Measurements from ENCODE around the gene CAMTA1. TPM values are rescaled to one million over a fixed set of nuclear protein-coding genes. Genes with fewer than 3 reads are reported as not detected.

Gene CAMTA1
- total RNA-seq, 1 donor from 2014 or later, result 99.0 TPM

GRCh38 chr1:6939363-6939762 is 154.1 kb downstream of the CAMTA1 start:
- DNase-seq (ENCODE audit: low spot score, unreplicated experiment), result no peak
- Mint-ChIP-seq H3K9me3 (ENCODE audit: low read depth) (no peaks in the 10 kb centered on the region), H3K36me3 (ENCODE audit: insufficient read depth) (no peaks in the 10 kb centered on the region), H3K4me1 (ENCODE audit: low read depth) (no peaks in the 10 kb centered on the region), H3K4me3 (ENCODE audit: low read depth) (no peak overlapping the region), H3K27me3 (peaks cover 5% of the 10 kb centered on the region), H3K27ac (no peak overlapping the region)
- TF ChIP-seq CTCF (IDR thresholded peaks at IDR 0.05; ENCODE audit: unreplicated experiment), result no peak

GRCh38 chr1:6941786-6942185 is 156.5 kb downstream of the CAMTA1 start:
- H3K27ac Mint-ChIP-seq, result no peak overlapping the region
- no peaks in the 10 kb centered on the region for H3K9me3 Mint-ChIP-seq (ENCODE audit: low read depth)
- no peak overlapping the region for H3K4me3 Mint-ChIP-seq (ENCODE audit: low read depth)
- no peaks in the 10 kb centered on the region for H3K36me3 Mint-ChIP-seq (ENCODE audit: insufficient read depth)
- H3K27me3 Mint-ChIP-seq, result peaks cover 2% of the 10 kb centered on the region
- no peaks in the 10 kb centered on the region for H3K4me1 Mint-ChIP-seq (ENCODE audit: low read depth)
- DNase-seq (ENCODE audit: low spot score, unreplicated experiment), result no peak
- no peak for TF ChIP-seq CTCF (IDR thresholded peaks at IDR 0.05; ENCODE audit: unreplicated experiment)

GRCh38 chr1:6942990-6943389 is 157.7 kb downstream of the CAMTA1 start:
- Mint-ChIP-seq H3K36me3 (ENCODE audit: insufficient read depth) (no peaks in the 10 kb centered on the region), H3K4me3 (ENCODE audit: low read depth) (no peak overlapping the region), H3K27ac (no peak overlapping the region), H3K27me3 (peaks cover 2% of the 10 kb centered on the region), H3K4me1 (ENCODE audit: low read depth) (no peaks in the 10 kb centered on the region), H3K9me3 (ENCODE audit: low read depth) (no peaks in the 10 kb centered on the region)
- no peak for DNase-seq (ENCODE audit: low spot score, unreplicated experiment)
- no peak for TF ChIP-seq CTCF (IDR thresholded peaks at IDR 0.05; ENCODE audit: unreplicated experiment)

- Mint-ChIP-seq H3K4me1 (ENCODE audit: low read depth) (peaks cover 2% of the 10 kb centered on the region), H3K27me3 (peaks cover 2% of the 10 kb centered on the region), H3K9me3 (ENCODE audit: low read depth) (no peaks in the 10 kb centered on the region), H3K4me3 (ENCODE audit: low read depth) (no peak overlapping the region), H3K36me3 (ENCODE audit: insufficient read depth) (no peaks in the 10 kb centered on the region), H3K27ac (no peak overlapping the region)
- DNase-seq (ENCODE audit: low spot score, unreplicated experiment), result no peak
- no peak for TF ChIP-seq CTCF (IDR thresholded peaks at IDR 0.05; ENCODE audit: unreplicated experiment)
Measured at GRCh38 chr1:6944434-6944833, 159.2 kb downstream of the CAMTA1 start.

- Mint-ChIP-seq H3K4me1 (ENCODE audit: low read depth) (peaks cover 2% of the 10 kb centered on the region), H3K4me3 (ENCODE audit: low read depth) (no peak overlapping the region), H3K27ac (no peak overlapping the region), H3K27me3 (no peaks in the 10 kb centered on the region), H3K36me3 (ENCODE audit: insufficient read depth) (no peaks in the 10 kb centered on the region), H3K9me3 (ENCODE audit: low read depth) (no peaks in the 10 kb centered on the region)
- no peak for DNase-seq (ENCODE audit: low spot score, unreplicated experiment)
- TF ChIP-seq CTCF (IDR thresholded peaks at IDR 0.05; ENCODE audit: unreplicated experiment), result no peak
Measured at GRCh38 chr1:6947952-6948351, 162.7 kb downstream of the CAMTA1 start.

All from progenitor cell of endocrine pancreas (in vitro differentiated cells).